GM20431 (cell line): ENCODE data around the gene DDX24.
"Not testable (repeated sequence)": the region's sequence is repeated elsewhere in the genome, so short reads cannot be mapped to it uniquely, and the experiment has no call there.

Experiments used
- in situ Hi-C: fragments of 300-500 bp; cut with MseI, MboI; formaldehyde crosslinking; loops from one replicate; pipeline ENCODE4 v1.15.0; 2020; ENCODE audit warnings: low sequenced_read_pairs; ENCODE audit not compliant: unreplicated experiment

The DDX24 gene

GRCh38 chr14:94089479-94089878 lies 8.5 kb upstream of the DDX24 start:
- in situ Hi-C loops, result no loop called here

- in situ Hi-C loops, result no loop called here
Measured at GRCh38 chr14:94088516-94088915, 7.5 kb upstream of the DDX24 start.

GRCh38 chr14:94087891-94088290 lies 6.9 kb upstream of the DDX24 start:
- in situ Hi-C loops, result no loop called here

GRCh38 chr14:94081386-94081820 lies 401 bp upstream of the DDX24 start:
- in situ Hi-C loops, result no loop called here

- in situ Hi-C loops, result no loop called here
Measured at GRCh38 chr14:94079891-94080620, 946 bp downstream of the DDX24 start.

GRCh38 chr14:94077823-94078222 lies 3.2 kb downstream of the DDX24 start:
- in situ Hi-C loops, result no loop called here

GRCh38 chr14:94077111-94077821 lies 3.7 kb downstream of the DDX24 start:
- in situ Hi-C loops, result no loop called here

GRCh38 chr14:94075008-94075407 lies 6.0 kb downstream of the DDX24 start:
- in situ Hi-C loops, result no loop called here

GRCh38 chr14:94074534-94074933 lies 6.5 kb downstream of the DDX24 start:
- in situ Hi-C loops, result no loop called here

GRCh38 chr14:94072076-94072475 lies 8.9 kb downstream of the DDX24 start:
- in situ Hi-C loops, result not testable (repeated sequence)

- in situ Hi-C loops, result no loop called here
Measured at GRCh38 chr14:94066089-94066676, 14.8 kb downstream of the DDX24 start.

GRCh38 chr14:94062344-94062940 lies 18.6 kb downstream of the DDX24 start:
- in situ Hi-C loops, result no loop called here

- in situ Hi-C loops, result loop anchor here (10.0 kb wide), 1 partner anchor 75 kb away; no protein-coding TSS in a partner anchor
Measured at GRCh38 chr14:94059998-94060397, 21.0 kb downstream of the DDX24 start.

- in situ Hi-C loops, result loop anchor here (10.0 kb wide), 1 partner anchor 76 kb away; no protein-coding TSS in a partner anchor
Measured at GRCh38 chr14:94058674-94059138, 22.3 kb downstream of the DDX24 start.

GRCh38 chr14:94058128-94058673 lies 22.8 kb downstream of the DDX24 start:
- in situ Hi-C loops, result loop anchor here (10.0 kb wide), 1 partner anchor 77 kb away; no protein-coding TSS in a partner anchor

GRCh38 chr14:94056579-94057308 lies 24.3 kb downstream of the DDX24 start:
- in situ Hi-C loops, result loop anchor here (10.0 kb wide), 1 partner anchor 78 kb away; no protein-coding TSS in a partner anchor

- in situ Hi-C loops, result loop anchor here (10.0 kb wide), 1 partner anchor 80 kb away; no protein-coding TSS in a partner anchor
Measured at GRCh38 chr14:94054936-94055335, 26.1 kb downstream of the DDX24 start.

- in situ Hi-C loops, result loop anchor here (10.0 kb wide), 1 partner anchor 80 kb away; no protein-coding TSS in a partner anchor
Measured at GRCh38 chr14:94054401-94054800, 26.6 kb downstream of the DDX24 start.

GRCh38 chr14:94052662-94053061 lies 28.3 kb downstream of the DDX24 start:
- in situ Hi-C loops, result loop anchor here (10.0 kb wide), 1 partner anchor 82 kb away; no protein-coding TSS in a partner anchor
